ENCODE measurements around the gene CTDP1.
"Not testable (repeated sequence)": the region's sequence is repeated elsewhere in the genome, so short reads cannot be mapped to it uniquely, and the experiment has no call there.

GRCh38 chr18:79719478-79720358 lies 40.1 kb downstream of the CTDP1 start:
- TF ChIP-seq POLR2AphosphoS5 (IDR thresholded peaks at IDR 0.05; ENCODE audit: borderline replicate concordance, low read depth, low read length); EZH2 (IDR thresholded peaks at IDR 0.05): not testable (repeated sequence)
